Measurements from ENCODE around the gene ZNF581. TPM values are rescaled to one million over a fixed set of nuclear protein-coding genes. Genes with fewer than 3 reads are reported as not detected.

Gene ZNF581
- total RNA-seq, 1 experiment from 2014 or later, result 39.0 TPM

DNA sequence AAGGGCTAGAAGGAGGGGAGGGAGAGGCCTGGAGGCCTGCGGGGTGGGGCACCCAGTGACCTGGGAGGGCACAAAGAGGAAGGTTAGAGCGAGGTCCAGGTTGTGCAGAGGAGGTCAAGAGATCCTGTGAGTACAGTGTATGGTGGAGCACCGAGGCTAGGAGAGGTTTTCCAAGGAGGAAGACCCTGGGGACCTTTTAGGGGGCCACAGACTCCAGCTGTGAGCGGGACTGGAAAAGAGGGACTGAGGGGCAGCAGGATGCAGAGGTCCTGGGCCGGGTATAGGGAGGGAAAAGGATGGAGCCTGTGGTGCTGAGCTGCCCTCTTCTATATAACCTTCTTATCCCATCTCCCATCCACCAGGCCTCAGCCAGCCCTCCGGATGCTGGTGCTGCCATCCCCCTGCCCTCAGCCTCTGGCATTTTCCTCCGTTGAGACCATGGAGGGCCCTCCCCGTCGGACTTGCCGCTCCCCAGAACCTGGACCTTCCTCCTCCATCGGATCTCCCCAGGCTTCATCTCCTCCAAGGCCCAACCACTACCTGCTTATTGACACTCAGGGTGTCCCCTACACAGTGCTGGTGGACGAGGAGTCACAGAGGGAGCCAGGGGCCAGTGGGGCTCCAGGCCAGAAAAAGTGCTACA is 863 bp downstream of the ZNF581 start:
- intact Hi-C loops (cut with micrococcal nuclease; ENCODE audit: unreplicated experiment), result no loop called here
- H3K27ac ChIP-seq (ENCODE audit: low read length), result peak overlapping the region; percentile 96

DNA sequence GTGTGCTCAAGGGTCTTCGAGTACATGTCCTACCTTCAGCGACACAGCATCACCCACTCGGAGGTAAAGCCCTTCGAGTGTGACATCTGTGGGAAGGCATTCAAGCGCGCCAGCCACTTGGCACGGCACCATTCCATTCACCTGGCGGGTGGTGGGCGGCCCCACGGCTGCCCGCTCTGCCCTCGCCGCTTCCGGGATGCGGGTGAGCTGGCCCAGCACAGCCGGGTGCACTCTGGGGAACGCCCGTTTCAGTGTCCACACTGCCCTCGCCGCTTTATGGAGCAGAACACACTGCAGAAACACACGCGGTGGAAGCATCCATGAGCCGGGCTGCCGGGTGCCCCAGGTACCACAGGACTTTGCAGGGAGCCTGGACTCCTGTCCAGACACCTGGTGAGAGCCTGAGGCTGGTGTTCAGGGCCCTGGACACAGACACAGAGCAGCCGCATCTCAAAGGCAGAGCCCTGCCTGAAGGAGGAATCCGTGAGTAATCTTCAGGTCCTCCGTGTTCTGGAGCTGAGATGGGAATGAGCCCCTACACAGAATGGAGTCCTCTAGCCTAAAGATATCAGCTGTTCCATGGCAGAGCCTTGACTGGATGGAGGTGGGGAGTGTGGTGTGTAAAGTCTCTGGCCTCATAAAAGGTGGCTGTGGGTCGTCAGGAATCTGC is 1.5 kb downstream of the ZNF581 start:
- intact Hi-C loops (cut with micrococcal nuclease; ENCODE audit: unreplicated experiment) (no loop called here), in situ Hi-C loops (cut with HindIII; ENCODE audit: low pct_unique_long_range_greater_than_20kb, low sequenced_read_pairs) (no loop called here)
- Histone ChIP-seq H3K27me3 (ENCODE audit: control insufficient read depth, insufficient read depth, low read length) (no peaks in the 10 kb centered on the region), H3K36me3 (ENCODE audit: control insufficient read depth, insufficient read depth, low read length) (peaks cover 13% of the 10 kb centered on the region), H3K9me3 (ENCODE audit: control insufficient read depth, insufficient read depth, low read depth, low read length) (no peaks in the 10 kb centered on the region), H3K27ac (ENCODE audit: low read length) (peak overlapping the region; percentile 96), H3K4me3 (ENCODE audit: low read depth in 2 of 2, low read length in 2 of 2) (peak overlapping the region; percentile 63 to 93), H3K4me1 (ENCODE audit: control insufficient read depth, insufficient read depth, low read length) (peaks cover 50% of the 10 kb centered on the region)
- no TSS peak for BruUV-seq (replicated peaks)
- CTCF ChIA-PET, result interaction anchor here (0.7 kb wide), 1 partner anchor 119 kb away, joined by 3 read pairs; no protein-coding TSS in a partner anchor
- ATAC-seq (no peak), DNase-seq (ENCODE audit: low read depth, low spot score) (no peak)
- POLR2A ChIA-PET, result no interaction called here
- TF ChIP-seq SIN3A (IDR thresholded peaks at IDR 0.05; ENCODE audit: borderline replicate concordance, insufficient read depth, low read depth, low read length), result no peak
- TF ChIP-seq POLR2AphosphoS5 (IDR thresholded peaks at IDR 0.05; ENCODE audit: low read depth, low read length), result no peak; the same call in 1 of the 2 replicates
- TF ChIP-seq, protein P1, sequence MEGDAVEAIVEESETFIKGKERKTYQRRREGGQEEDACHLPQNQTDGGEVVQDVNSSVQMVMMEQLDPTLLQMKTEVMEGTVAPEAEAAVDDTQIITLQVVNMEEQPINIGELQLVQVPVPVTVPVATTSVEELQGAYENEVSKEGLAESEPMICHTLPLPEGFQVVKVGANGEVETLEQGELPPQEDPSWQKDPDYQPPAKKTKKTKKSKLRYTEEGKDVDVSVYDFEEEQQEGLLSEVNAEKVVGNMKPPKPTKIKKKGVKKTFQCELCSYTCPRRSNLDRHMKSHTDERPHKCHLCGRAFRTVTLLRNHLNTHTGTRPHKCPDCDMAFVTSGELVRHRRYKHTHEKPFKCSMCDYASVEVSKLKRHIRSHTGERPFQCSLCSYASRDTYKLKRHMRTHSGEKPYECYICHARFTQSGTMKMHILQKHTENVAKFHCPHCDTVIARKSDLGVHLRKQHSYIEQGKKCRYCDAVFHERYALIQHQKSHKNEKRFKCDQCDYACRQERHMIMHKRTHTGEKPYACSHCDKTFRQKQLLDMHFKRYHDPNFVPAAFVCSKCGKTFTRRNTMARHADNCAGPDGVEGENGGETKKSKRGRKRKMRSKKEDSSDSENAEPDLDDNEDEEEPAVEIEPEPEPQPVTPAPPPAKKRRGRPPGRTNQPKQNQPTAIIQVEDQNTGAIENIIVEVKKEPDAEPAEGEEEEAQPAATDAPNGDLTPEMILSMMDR (IDR thresholded peaks at IDR 0.05), result no peak
- TF ChIP-seq, protein P2, sequence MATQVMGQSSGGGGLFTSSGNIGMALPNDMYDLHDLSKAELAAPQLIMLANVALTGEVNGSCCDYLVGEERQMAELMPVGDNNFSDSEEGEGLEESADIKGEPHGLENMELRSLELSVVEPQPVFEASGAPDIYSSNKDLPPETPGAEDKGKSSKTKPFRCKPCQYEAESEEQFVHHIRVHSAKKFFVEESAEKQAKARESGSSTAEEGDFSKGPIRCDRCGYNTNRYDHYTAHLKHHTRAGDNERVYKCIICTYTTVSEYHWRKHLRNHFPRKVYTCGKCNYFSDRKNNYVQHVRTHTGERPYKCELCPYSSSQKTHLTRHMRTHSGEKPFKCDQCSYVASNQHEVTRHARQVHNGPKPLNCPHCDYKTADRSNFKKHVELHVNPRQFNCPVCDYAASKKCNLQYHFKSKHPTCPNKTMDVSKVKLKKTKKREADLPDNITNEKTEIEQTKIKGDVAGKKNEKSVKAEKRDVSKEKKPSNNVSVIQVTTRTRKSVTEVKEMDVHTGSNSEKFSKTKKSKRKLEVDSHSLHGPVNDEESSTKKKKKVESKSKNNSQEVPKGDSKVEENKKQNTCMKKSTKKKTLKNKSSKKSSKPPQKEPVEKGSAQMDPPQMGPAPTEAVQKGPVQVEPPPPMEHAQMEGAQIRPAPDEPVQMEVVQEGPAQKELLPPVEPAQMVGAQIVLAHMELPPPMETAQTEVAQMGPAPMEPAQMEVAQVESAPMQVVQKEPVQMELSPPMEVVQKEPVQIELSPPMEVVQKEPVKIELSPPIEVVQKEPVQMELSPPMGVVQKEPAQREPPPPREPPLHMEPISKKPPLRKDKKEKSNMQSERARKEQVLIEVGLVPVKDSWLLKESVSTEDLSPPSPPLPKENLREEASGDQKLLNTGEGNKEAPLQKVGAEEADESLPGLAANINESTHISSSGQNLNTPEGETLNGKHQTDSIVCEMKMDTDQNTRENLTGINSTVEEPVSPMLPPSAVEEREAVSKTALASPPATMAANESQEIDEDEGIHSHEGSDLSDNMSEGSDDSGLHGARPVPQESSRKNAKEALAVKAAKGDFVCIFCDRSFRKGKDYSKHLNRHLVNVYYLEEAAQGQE (IDR thresholded peaks at IDR 0.05; ENCODE audit: insufficient read depth in 1 of 2, low read depth in 2 of 2, low read length in 1 of 2), result no peak
- no peak for TF ChIP-seq TCF7L2 (IDR thresholded peaks at IDR 0.05; ENCODE audit: low read depth, low read length)

More for the DNA sequence above, 863 bp downstream of the ZNF581 start:
- BruUV-seq (replicated peaks), result no TSS peak
- peak overlapping the region; percentile 63 to 93 for H3K4me3 ChIP-seq (ENCODE audit: low read depth in 2 of 2, low read length in 2 of 2)
- in situ Hi-C loops (cut with HindIII; ENCODE audit: low pct_unique_long_range_greater_than_20kb, low sequenced_read_pairs), result no loop called here
- no peak for ATAC-seq
- H3K4me1 ChIP-seq (ENCODE audit: control insufficient read depth, insufficient read depth, low read length), result peaks cover 51% of the 10 kb centered on the region
- H3K9me3 ChIP-seq (ENCODE audit: control insufficient read depth, insufficient read depth, low read depth, low read length), result no peaks in the 10 kb centered on the region
- DNase-seq (ENCODE audit: low read depth, low spot score), result no peak
- TF ChIP-seq POLR2AphosphoS5 (IDR thresholded peaks at IDR 0.05; ENCODE audit: low read depth, low read length) (no peak), SIN3A (IDR thresholded peaks at IDR 0.05; ENCODE audit: borderline replicate concordance, insufficient read depth, low read depth, low read length) (no peak), TCF7L2 (IDR thresholded peaks at IDR 0.05; ENCODE audit: low read depth, low read length) (no peak)
- TF ChIP-seq, protein P2 (IDR thresholded peaks at IDR 0.05; ENCODE audit: insufficient read depth in 1 of 2, low read depth in 2 of 2, low read length in 1 of 2), result no peak
- ChIA-PET CTCF (no interaction called here), POLR2A (interaction anchor here (0.6 kb wide), 1 partner anchor 10 kb away, joined by 6 read pairs; no protein-coding TSS in a partner anchor)
- H3K27me3 ChIP-seq (ENCODE audit: control insufficient read depth, insufficient read depth, low read length), result no peaks in the 10 kb centered on the region
- peaks cover 13% of the 10 kb centered on the region for H3K36me3 ChIP-seq (ENCODE audit: control insufficient read depth, insufficient read depth, low read length)
